ENCODE data around the gene OSBPL2. TPM values are rescaled to one million over a fixed set of nuclear protein-coding genes. Genes with fewer than 3 reads are reported as not detected.

OSBPL2 gene
- total RNA-seq, 2 experiments from 2014 or later: 30.2 to 30.9 TPM

DNA sequence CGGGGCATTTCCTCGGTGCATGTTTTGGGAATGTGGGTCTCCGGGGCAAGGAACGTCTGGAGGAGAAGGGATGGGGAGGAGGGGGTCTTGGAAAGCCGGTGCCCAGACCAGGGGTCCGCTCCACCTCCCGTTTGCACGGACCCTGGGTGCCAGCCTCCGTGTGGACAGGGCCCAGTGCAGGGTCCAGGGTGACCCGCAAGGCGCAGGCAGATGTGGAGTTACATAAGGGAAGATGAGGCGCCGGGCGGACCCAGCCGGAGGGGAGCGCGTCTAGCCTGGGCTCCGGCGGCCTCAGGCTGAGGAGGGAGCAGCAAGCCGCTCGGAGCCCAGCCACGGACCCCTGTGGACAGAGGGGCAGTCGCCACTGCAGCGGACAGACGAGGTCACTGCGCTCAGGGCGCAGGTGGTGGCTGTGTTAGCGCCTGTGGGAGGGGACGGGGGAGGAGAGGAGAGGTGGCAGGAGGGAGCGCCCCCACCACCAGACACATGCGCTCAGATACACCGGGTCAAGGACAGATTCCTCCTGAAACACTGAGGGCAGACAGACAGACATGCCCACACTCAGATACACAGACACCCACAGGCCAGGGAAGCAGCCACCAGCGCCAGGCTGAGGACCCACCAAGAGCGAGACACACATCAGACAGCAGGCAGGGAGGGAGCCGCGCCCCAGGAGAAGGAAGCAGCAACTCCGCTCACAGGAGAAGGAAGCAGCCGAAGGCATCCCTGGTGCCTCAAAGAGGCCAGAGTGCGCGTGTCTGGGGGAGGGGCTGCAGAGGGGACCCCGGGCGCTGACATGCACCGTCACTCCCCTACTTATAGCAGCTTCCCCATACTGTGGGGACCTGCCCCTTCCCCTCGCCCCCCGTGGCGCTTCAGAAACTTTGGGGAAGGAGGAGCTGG lies 17.4 kb upstream of the OSBPL2 start:
- DNase-seq: no peak
- Mint-ChIP-seq H3K27ac (no peak overlapping the region), H3K4me1 (peaks cover 2% of the 10 kb centered on the region), H3K36me3 (ENCODE audit: low read depth) (no peaks in the 10 kb centered on the region), H3K27me3 (peaks cover 29% of the 10 kb centered on the region), H3K9me3 (no peaks in the 10 kb centered on the region), H3K4me3 (no peak overlapping the region)
- POLR2A ChIA-PET: no interaction called here
- CTCF ChIA-PET: interaction anchor here (1.0 kb wide), 1 partner anchor 9 kb away, joined by 3 read pairs; no protein-coding TSS in a partner anchor

DNA sequence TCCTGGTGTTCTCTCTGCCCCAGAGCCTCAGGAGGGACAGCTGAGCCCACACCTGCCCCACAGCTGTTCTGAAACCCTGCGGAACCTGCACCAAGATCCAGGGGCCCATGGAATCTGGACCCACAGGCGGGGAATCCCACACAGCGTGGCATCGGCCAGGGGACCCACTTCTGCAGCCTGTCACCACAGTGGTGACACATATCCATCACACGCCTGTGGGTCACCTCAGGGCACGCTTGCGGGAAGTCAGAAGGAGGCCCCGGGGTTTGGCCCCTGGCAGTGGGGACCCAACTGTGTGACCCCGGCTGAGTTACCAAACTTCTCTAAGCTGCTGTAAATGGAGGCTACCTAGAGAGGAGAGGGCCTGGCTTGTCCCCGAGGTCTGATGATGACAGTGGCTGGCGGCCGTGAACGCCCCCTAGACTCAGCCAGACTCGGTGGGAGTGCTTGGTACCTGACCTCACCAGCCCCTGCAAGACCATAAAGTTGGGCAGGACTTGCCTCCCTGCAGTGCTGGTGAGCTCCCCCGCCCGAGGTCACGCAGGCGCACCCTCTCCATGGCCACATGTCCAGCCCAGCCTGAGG lies 16.0 kb upstream of the OSBPL2 start:
- ChIA-PET CTCF (interaction anchor here (1.0 to 1.8 kb wide), 2 partner anchors 10 to 14 kb away, joined by 3 to 5 read pairs; no protein-coding TSS in a partner anchor), POLR2A (no interaction called here)
- Mint-ChIP-seq H3K4me3 (no peak overlapping the region), H3K27me3 (peaks cover 26% of the 10 kb centered on the region), H3K4me1 (peaks cover 2% of the 10 kb centered on the region), H3K27ac (no peak overlapping the region), H3K9me3 (no peaks in the 10 kb centered on the region), H3K36me3 (ENCODE audit: low read depth) (no peaks in the 10 kb centered on the region)
- no peak for DNase-seq

DNA sequence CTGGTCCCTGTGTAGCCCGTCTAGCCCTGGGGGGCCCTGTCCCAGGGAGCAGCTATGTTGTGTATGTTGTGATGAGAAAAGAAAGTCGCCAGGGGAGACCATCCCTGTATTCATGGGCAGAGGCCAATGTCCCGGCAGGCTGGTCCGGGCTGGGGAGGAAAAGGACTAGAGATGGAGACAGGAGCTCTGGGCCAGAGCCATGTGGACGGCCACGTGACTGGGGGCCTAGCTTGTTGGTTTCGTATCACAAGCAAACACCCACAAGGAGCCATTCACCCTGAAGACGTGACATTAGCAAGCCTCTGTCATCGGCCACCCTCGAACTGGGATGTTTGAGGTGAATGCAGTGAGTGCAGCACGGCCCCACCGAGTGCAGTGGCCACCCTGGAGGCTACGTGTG lies 15.3 kb upstream of the OSBPL2 start:
- H3K27me3 Mint-ChIP-seq: peaks cover 26% of the 10 kb centered on the region
- no peak for DNase-seq
- POLR2A ChIA-PET: no interaction called here
- peaks cover 2% of the 10 kb centered on the region for H3K4me1 Mint-ChIP-seq
- H3K4me3 Mint-ChIP-seq: no peak overlapping the region
- no peak overlapping the region for H3K27ac Mint-ChIP-seq
- no peaks in the 10 kb centered on the region for H3K36me3 Mint-ChIP-seq (ENCODE audit: low read depth)
- no peaks in the 10 kb centered on the region for H3K9me3 Mint-ChIP-seq
- CTCF ChIA-PET: interaction anchor here (1.8 kb wide), 1 partner anchor 13 kb away, joined by 5 read pairs; no protein-coding TSS in a partner anchor

DNA sequence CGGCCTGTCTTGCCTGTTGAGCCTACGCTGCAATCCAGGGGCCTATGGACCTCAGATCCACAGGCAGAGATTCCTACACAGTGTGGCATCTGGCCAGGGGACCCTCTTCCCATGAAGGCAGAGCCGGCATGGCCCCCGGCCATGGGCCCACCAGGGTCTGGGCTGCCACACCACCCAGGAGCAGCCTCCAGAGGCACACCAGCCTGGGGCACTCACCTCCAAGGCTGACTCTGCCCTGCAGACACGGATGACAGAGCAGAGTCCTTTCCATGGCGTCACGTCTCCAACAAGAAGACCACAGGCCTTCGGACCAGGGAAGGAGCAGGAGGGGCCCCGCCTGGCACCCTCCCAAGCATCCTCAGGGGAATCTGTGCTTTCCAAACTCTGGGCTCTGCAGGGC lies 14.8 kb upstream of the OSBPL2 start:
- DNase-seq: no peak
- no peak overlapping the region for H3K27ac Mint-ChIP-seq
- H3K36me3 Mint-ChIP-seq (ENCODE audit: low read depth): no peaks in the 10 kb centered on the region
- H3K9me3 Mint-ChIP-seq: no peaks in the 10 kb centered on the region
- POLR2A ChIA-PET: no interaction called here
- peaks cover 2% of the 10 kb centered on the region for H3K4me1 Mint-ChIP-seq
- H3K4me3 Mint-ChIP-seq: no peak overlapping the region
- CTCF ChIA-PET: interaction anchor here (1.8 kb wide), 1 partner anchor 12 kb away, joined by 5 read pairs; no protein-coding TSS in a partner anchor
- peaks cover 22% of the 10 kb centered on the region for H3K27me3 Mint-ChIP-seq

DNA sequence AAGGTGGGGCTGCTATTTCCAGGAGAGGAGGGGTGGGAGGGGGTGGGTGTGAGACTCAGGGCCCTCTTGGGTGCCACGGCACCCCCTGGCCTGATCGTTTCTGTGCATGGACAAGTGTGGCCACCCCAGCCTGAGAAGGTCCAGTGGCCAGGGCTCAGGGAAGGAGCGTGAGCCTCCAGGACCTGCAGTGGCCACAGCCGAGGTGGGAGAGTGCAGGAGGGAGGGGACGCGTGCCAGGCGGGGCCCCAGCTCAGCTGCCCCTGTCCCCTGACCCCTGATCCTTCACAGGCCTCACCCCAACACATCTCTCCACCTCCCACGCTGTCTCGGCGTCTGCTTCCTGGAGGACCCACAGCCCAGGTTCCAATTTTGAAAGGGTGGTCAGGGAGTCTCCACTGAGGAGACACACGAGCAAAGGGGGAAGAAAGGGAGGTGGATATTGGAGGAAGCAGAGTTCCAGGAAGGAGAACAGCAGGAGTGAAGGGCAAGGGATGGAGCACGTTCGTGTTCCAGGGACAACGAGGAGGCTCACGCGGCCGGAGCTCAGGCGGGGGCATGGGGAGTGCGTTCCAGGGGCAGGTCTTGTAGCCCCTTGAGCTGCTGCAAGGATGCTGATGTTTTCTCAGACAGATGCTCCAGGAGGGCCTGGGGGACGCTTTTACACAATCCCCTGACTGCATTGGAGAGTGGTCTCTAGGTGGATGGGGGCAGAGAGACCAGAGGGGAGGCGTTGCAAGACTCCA lies 14.0 kb upstream of the OSBPL2 start:
- ChIA-PET POLR2A (no interaction called here), CTCF (interaction anchor here (1.8 kb wide), 1 partner anchor 12 kb away, joined by 5 read pairs; no protein-coding TSS in a partner anchor)
- Mint-ChIP-seq H3K4me1 (peaks cover 2% of the 10 kb centered on the region), H3K4me3 (no peak overlapping the region), H3K36me3 (ENCODE audit: low read depth) (no peaks in the 10 kb centered on the region), H3K27ac (no peak overlapping the region), H3K9me3 (no peaks in the 10 kb centered on the region), H3K27me3 (peaks cover 16% of the 10 kb centered on the region)
- DNase-seq: no peak

DNA sequence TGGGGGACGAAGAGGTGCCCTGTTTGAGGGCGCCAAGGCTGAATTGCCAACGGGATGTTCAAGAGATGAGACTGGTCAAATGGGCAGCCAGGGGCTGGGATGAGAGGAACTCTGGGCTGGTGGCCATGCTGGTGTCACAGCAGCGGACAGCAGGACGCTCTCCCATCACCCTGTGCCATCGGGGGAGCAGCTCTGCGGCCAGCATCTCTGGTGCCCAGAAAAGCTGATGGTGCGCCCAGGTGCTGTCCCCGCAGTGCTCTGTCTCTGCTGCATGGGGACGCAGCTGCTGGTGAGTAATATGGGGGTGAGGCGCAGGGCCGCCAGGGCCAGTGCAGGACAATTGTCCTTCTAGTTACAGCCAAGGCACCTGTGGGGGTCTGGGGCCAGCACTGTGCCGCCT lies 13.3 kb upstream of the OSBPL2 start:
- H3K27me3 Mint-ChIP-seq: peaks cover 15% of the 10 kb centered on the region
- DNase-seq: no peak
- POLR2A ChIA-PET: no interaction called here
- no peaks in the 10 kb centered on the region for H3K9me3 Mint-ChIP-seq
- peaks cover 2% of the 10 kb centered on the region for H3K4me1 Mint-ChIP-seq
- no peaks in the 10 kb centered on the region for H3K36me3 Mint-ChIP-seq (ENCODE audit: low read depth)
- CTCF ChIA-PET: no interaction called here
- no peak overlapping the region for H3K27ac Mint-ChIP-seq
- H3K4me3 Mint-ChIP-seq: no peak overlapping the region

DNA sequence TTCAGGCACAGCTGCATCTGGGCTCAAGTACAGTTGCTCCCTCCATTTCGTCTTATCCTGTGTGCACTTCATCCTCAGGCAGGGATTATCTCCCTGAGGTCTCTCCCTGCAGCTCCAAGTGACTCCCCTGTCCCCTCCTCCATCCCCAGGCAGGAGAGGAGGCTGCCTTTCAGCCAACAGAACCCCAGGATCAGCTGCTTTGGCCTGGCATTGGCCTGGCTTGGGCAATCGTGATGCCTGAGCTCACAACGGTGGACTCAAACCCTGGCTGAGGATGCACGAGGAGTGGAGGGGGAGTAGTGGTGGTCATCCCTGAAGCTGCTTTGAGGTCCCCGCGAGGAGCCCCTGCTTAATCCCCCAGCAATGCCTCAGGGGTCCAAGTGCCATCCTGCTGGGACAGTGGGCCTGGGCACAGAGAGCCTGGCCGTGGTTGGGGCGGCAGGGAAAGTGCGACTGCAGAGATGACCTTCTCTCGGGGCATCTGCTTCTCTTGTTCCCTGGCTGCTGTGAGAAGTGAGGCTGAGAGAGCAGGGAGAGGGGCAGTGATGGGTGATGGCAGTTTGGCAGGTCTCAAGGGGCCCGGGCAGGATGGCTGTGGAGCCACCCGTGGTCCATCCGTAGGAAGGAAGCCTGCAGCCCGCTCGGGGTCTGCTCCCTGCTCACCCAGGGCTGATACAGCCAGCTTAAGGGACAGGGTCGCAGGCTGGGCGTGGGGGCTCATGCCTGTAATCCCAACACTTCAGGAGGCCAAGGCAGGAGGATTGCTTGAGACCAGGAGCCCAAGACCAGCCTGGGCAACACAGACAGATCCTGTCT lies 12.3 kb upstream of the OSBPL2 start:
- H3K4me1 Mint-ChIP-seq: no peaks in the 10 kb centered on the region
- no peak overlapping the region for H3K4me3 Mint-ChIP-seq
- H3K9me3 Mint-ChIP-seq: no peaks in the 10 kb centered on the region
- no peaks in the 10 kb centered on the region for H3K36me3 Mint-ChIP-seq (ENCODE audit: low read depth)
- ChIA-PET POLR2A (no interaction called here), CTCF (interaction anchor here (0.6 to 0.7 kb wide), 2 partner anchors 38 to 75 kb away, joined by 3 read pairs; no protein-coding TSS in a partner anchor)
- peaks cover 11% of the 10 kb centered on the region for H3K27me3 Mint-ChIP-seq
- DNase-seq: no peak
- H3K27ac Mint-ChIP-seq: no peak overlapping the region

DNA sequence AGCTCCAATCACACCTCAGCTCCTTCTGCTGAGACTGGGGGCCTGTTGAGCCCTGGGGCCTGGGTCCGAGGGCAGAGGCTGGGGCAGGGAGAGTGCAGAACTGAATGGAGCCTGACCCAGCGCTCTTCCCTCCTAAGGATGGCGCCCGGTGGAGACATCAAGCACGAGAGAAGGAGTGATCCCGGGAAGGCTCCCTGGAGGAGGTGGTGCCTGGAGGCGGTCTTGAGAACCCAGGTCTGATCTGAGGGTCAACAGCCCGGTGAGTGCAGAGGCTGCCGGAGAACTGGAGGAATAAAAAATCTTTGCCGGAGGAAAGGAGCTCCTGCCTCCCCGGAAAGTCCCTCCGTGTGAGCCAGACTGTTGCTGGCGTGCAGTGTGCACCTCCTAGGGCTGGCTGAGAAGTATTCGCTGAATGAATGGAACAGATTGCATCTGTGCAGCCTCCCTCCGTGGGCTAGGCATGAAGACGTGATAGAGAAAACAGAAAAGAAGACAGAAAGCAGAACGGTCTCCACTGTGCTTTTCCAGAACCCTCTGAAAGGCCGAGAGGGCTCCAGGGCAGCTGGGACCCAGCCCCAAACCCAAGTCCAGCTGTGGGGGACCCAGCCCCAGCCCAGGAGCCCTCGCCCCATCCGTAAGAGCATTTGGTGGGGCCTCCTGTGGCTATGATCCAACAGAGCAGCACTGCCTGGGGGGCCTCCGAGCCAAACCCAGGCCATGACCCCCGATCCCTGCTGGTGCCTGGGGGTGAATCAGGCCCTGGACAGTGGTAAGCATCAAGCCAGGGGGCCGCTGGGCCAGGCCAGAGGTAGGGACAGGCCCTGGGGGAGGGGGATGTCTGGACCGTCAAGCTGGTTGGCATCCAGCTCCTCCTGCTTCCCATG lies 11.4 kb upstream of the OSBPL2 start:
- ChIA-PET CTCF (no interaction called here), POLR2A (no interaction called here)
- Mint-ChIP-seq H3K4me3 (no peak overlapping the region), H3K4me1 (no peaks in the 10 kb centered on the region), H3K27me3 (peaks cover 3% of the 10 kb centered on the region), H3K9me3 (no peaks in the 10 kb centered on the region), H3K27ac (no peak overlapping the region), H3K36me3 (ENCODE audit: low read depth) (no peaks in the 10 kb centered on the region)
- no peak for DNase-seq

DNA sequence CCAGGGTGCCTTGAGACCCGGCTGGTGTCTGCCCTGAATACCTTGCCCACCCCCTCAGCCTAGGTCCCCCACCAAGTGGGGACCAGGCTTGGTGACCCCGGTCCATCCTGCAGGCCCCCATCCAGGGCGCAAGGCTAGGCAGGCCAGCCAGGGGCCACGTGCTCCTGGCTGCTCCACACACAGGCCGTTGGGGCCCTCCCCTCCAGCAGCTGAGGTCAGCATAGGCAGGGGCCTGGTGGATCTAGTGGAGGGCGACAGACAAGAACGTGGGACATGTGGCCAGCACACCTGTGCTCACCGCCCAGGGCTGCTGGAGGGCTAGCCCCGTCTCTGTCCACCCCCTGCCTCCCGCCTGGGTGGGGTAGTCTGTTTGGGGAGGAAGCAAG lies 10.7 kb upstream of the OSBPL2 start:
- no peaks in the 10 kb centered on the region for H3K4me1 Mint-ChIP-seq
- H3K27me3 Mint-ChIP-seq: peaks cover 3% of the 10 kb centered on the region
- no peak for DNase-seq
- ChIA-PET POLR2A (no interaction called here), CTCF (no interaction called here)
- no peaks in the 10 kb centered on the region for H3K36me3 Mint-ChIP-seq (ENCODE audit: low read depth)
- H3K4me3 Mint-ChIP-seq: no peak overlapping the region
- H3K27ac Mint-ChIP-seq: no peak overlapping the region
- no peaks in the 10 kb centered on the region for H3K9me3 Mint-ChIP-seq

DNA sequence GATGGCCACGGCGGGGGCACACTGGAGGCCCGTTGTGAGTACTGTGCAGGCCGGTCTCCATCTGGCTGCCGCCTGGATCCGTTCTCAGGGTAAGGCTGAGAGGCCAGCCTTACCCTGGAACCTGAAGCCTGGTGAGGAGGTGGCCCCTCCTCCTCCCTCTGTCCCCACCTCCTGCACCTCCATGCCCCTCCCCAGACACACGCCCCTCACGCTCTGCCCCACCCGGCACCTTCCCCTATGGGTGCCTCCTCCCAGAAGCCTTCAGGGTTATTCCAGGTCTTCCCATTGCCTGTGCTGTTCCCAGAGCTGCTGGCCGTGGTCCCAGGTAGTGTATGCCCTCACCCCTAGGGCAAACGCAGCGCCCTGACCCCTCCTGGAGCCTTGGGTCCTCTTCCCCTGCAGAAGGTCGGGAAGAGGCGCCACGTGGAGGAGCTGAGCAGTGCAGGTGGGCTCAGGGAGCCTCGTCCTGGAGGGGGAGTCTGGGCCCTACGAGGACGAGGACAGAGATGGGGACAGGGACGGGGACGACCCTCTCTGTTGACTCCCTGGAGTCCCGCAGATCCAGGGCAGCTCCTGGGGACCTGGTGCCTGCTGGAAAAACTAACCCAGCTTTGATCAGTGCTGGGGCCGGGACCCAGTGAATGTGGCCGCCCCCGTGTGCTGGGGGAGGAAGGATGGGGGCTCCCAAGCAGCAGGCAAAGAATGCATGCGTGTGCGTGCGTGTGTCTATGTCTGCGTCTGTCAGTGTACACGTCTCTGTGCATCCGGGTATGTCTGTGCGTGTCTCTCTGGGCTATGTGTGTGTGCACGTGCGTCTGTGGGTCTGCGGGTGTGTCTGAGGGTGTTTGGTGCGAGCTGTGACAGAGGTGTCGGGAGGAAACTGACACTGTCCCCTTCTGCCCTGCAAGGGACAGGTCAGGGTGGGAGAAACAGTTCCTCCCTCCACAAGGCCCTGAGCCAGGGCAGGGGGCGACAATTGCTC lies 10.1 kb upstream of the OSBPL2 start:
- Mint-ChIP-seq H3K9me3 (no peaks in the 10 kb centered on the region), H3K27me3 (peaks cover 3% of the 10 kb centered on the region), H3K27ac (no peak overlapping the region), H3K36me3 (ENCODE audit: low read depth) (no peaks in the 10 kb centered on the region), H3K4me3 (no peak overlapping the region), H3K4me1 (no peaks in the 10 kb centered on the region)
- DNase-seq: no peak
- CTCF ChIA-PET: no interaction called here
- POLR2A ChIA-PET: no interaction called here

DNA sequence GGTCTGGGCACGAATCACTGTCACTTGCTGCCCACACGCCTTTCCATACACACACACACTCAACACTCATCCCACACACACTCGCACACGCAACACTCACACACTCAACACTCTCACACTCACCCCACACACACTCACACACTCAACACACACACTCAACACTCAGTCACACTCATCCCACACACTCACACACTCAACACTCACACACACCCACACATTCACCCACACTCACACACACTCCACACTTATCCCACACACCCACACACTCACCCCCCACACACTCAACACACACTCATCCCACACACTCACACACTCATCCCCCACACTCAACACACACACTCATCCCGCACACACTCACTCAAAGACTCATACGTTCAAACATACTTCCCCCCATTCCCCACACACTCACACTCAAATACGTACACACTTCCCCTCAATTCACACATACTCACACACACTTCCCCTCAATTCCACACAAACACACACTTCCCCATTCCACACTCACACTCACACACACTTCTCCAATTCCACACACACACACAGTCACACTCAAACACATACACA lies 9.3 kb upstream of the OSBPL2 start:
- Mint-ChIP-seq H3K27ac (no peak overlapping the region), H3K4me1 (no peaks in the 10 kb centered on the region), H3K27me3 (peaks cover 3% of the 10 kb centered on the region), H3K4me3 (no peak overlapping the region), H3K36me3 (ENCODE audit: low read depth) (no peaks in the 10 kb centered on the region), H3K9me3 (no peaks in the 10 kb centered on the region)
- CTCF ChIA-PET: no interaction called here
- no peak for DNase-seq
- POLR2A ChIA-PET: no interaction called here
